HG02759 (cell line): ENCODE results near the gene CYSTM1.
A peak's percentile ranks its signal among the peaks of the same experiment; 100 is the strongest.
"Not testable (repeated sequence)": the region's sequence is repeated elsewhere in the genome, so short reads cannot be mapped to it uniquely, and the experiment has no call there.

Source experiments
- ATAC-seq: cut with Tn5 transposase; IDR thresholded peaks from one replicate; pipeline ENCODE4 v1.9.1; 2021; ENCODE audit warnings: mild to moderate bottlenecking, moderate library complexity; ENCODE audit not compliant: unreplicated experiment

The CYSTM1 gene

GRCh38 chr5:140175367-140176030 is 511 bp downstream of the CYSTM1 start:
- peak; percentile 47 for ATAC-seq

- no peak for ATAC-seq
These were observed 1.0 kb downstream of the CYSTM1 start for GRCh38 chr5:140176031-140176387.

- ATAC-seq, result no peak
These were observed 3.1 kb downstream of the CYSTM1 start for GRCh38 chr5:140178086-140178410.

- no peak for ATAC-seq
These were observed 3.6 kb downstream of the CYSTM1 start for GRCh38 chr5:140178482-140179116.

GRCh38 chr5:140181002-140181483 is 6.1 kb downstream of the CYSTM1 start:
- ATAC-seq, result peak; percentile 60

GRCh38 chr5:140181525-140181924 is 6.5 kb downstream of the CYSTM1 start:
- ATAC-seq, result no peak

- no peak for ATAC-seq
These were observed 7.2 kb downstream of the CYSTM1 start for GRCh38 chr5:140182075-140182711.

GRCh38 chr5:140182803-140183367 is 7.9 kb downstream of the CYSTM1 start:
- no peak for ATAC-seq

- no peak for ATAC-seq
These were observed 10.4 kb downstream of the CYSTM1 start for GRCh38 chr5:140185409-140185808.

GRCh38 chr5:140186267-140186671 is 11.3 kb downstream of the CYSTM1 start:
- ATAC-seq, result no peak

- ATAC-seq, result no peak
These were observed 14.3 kb downstream of the CYSTM1 start for GRCh38 chr5:140189253-140189652.

GRCh38 chr5:140189977-140190871 is 15.2 kb downstream of the CYSTM1 start:
- no peak for ATAC-seq

GRCh38 chr5:140190872-140191218 is 15.9 kb downstream of the CYSTM1 start:
- no peak for ATAC-seq

GRCh38 chr5:140192715-140193430 is 17.9 kb downstream of the CYSTM1 start:
- no peak for ATAC-seq

- no peak for ATAC-seq
These were observed 19.7 kb downstream of the CYSTM1 start for GRCh38 chr5:140194662-140195061.

- no peak for ATAC-seq
These were observed 21.3 kb downstream of the CYSTM1 start for GRCh38 chr5:140196115-140196814.

- no peak for ATAC-seq
These were observed 22.0 kb downstream of the CYSTM1 start for GRCh38 chr5:140197023-140197422.

- ATAC-seq, result not testable (repeated sequence)
These were observed 23.9 kb downstream of the CYSTM1 start for GRCh38 chr5:140198915-140199314.

GRCh38 chr5:140202078-140202477 is 27.1 kb downstream of the CYSTM1 start:
- no peak for ATAC-seq

GRCh38 chr5:140202610-140203009 is 27.6 kb downstream of the CYSTM1 start:
- no peak for ATAC-seq
